Panc1 (cell line): Measurements from ENCODE around the gene ARTN. TPM values are rescaled to one million over a fixed set of nuclear protein-coding genes. Genes with fewer than 3 reads are reported as not detected.

Experiments
- ATAC-seq: fragments of 200-7000 bp; cut with Tn5 transposase; 2 replicates; pipeline ENCODE4 v1.9.1; 2020; ENCODE audit warnings: mild to moderate bottlenecking, moderate library complexity
- BruUV-seq: library from RNA; stranded (reverse); fragments of 400-500 nt; replicated peaks from 2 replicates; lab custom pipeline; 2021; lab: Mats Ljungman, UMichigan
- CTCF ChIA-PET: fragments of 300-600 bp; sonication (Branson Sonifier 250); formaldehyde crosslinking; loops from one replicate; lab custom pipeline; 2022; ENCODE audit warnings: antibody characterized with exemption; lab: Charles Lee
- POLR2A ChIA-PET: fragments of 300-600 bp; sonication (Branson Sonifier 250); formaldehyde crosslinking; loops from one replicate; lab custom pipeline; 2022; ENCODE audit warnings: antibody characterized with exemption; lab: Charles Lee
- DNase-seq: peaks from one replicate; pipeline ENCODE4 v3.0.0-alpha.2; 2010; ENCODE audit warnings: low read depth, low spot score
- H3K27ac ChIP-seq: 2 replicates; pipeline ENCODE4 v1.5.1; 2011; ENCODE audit warnings: mild to moderate bottlenecking, low read length, inconsistent platforms
- H3K27me3 ChIP-seq: fragments of 200-500 bp; sonication (Bioruptor generic); 2 replicates; pipeline ENCODE4 v1.6.0; 2014; ENCODE audit warnings: low read length, inconsistent platforms; ENCODE audit not compliant: control insufficient read depth, insufficient read depth
- H3K36me3 ChIP-seq: fragments of 200-500 bp; sonication (Bioruptor generic); 2 replicates; pipeline ENCODE4 v1.5.1; 2014; ENCODE audit warnings: inconsistent platforms, mild to moderate bottlenecking, low read length, moderate library complexity; ENCODE audit not compliant: control insufficient read depth, insufficient read depth
- H3K4me1 ChIP-seq: 2 replicates; pipeline ENCODE4 v1.5.1; 2011; ENCODE audit warnings: inconsistent platforms, mild to moderate bottlenecking, low read length, moderate library complexity; ENCODE audit not compliant: control insufficient read depth, insufficient read depth
- H3K4me3 ChIP-seq, 2 experiments: 2 replicates each; pipeline ENCODE4 v1.5.1; 2011 to 2012; ENCODE audit warnings: low read depth in 2 of 2, low read length in 2 of 2, mild to moderate bottlenecking in 2 of 2, inconsistent platforms in 1 of 2, moderate library complexity in 1 of 2
- H3K9me3 ChIP-seq: fragments of 200-500 bp; sonication (Bioruptor generic); 2 replicates; pipeline ENCODE4 v1.5.1; 2014; ENCODE audit warnings: low read depth, mild to moderate bottlenecking, inconsistent platforms, low read length, moderate library complexity; ENCODE audit not compliant: control insufficient read depth, insufficient read depth
- CTCF ChIP-seq: fragments of 450-650 bp; IDR thresholded peaks from 2 replicates; pipeline ENCODE4 v1.5.1; 2017; ENCODE audit warnings: mild to moderate bottlenecking
- POLR2AphosphoS5 ChIP-seq: IDR thresholded peaks from 2 replicates; pipeline ENCODE4 v1.6.1; 2012; ENCODE audit warnings: mild to moderate bottlenecking, low read depth, low read length, moderate library complexity
- REST ChIP-seq, 2 experiments: IDR thresholded peaks; 2 replicates each; pipeline ENCODE4 v1.6.1; 2011 to 2012; ENCODE audit warnings: low read depth in 2 of 2, control low read depth in 1 of 2, low read length in 1 of 2, mild to moderate bottlenecking in 1 of 2, moderate library complexity in 1 of 2; ENCODE audit not compliant: insufficient read depth in 1 of 2
- SIN3A ChIP-seq: IDR thresholded peaks from 2 replicates; pipeline ENCODE4 v1.6.1; 2012; ENCODE audit warnings: low read depth, mild to moderate bottlenecking, low read length, moderate library complexity, borderline replicate concordance; ENCODE audit not compliant: insufficient read depth
- TCF7L2 ChIP-seq: IDR thresholded peaks from 2 replicates; pipeline ENCODE4 v1.6.1; 2011; ENCODE audit warnings: mild to moderate bottlenecking, low read depth, low read length, inconsistent platforms
- in situ Hi-C: cut with HindIII; loops from 2 replicates; pipeline ENCODE4 v1.10.0; 2016; ENCODE audit warnings: low sequenced_read_pairs, low pct_unique_long_range_greater_than_20kb
- intact Hi-C: fragments of 100-400 bp; cut with micrococcal nuclease; formaldehyde crosslinking; loops from one replicate; pipeline ENCODE4 v1.10.0; 2022; ENCODE audit not compliant: unreplicated experiment
- total RNA-seq: library from RNA; stranded (reverse); gene quantifications from one replicate; pipeline ENCODE4 v1.2.1, GENCODE V29; 2021; ENCODE audit not compliant: unreplicated experiment

The ARTN gene
- total RNA-seq, 1 experiment from 2014 or later, result 0.49 TPM

- Histone ChIP-seq H3K9me3 (no peaks in the 10 kb centered on the region), H3K4me3 (peak overlapping the region; percentile 79 to 88), H3K27ac (peak overlapping the region; percentile 96), H3K4me1 (peaks cover 16% of the 10 kb centered on the region), H3K27me3 (no peaks in the 10 kb centered on the region), H3K36me3 (peaks cover 4% of the 10 kb centered on the region; the same call in 1 of the 2 replicates)
- in situ Hi-C loops, result loop anchor here (25.0 kb wide), 1 partner anchor 186 kb away; no protein-coding TSS in a partner anchor
- intact Hi-C loops, result no loop called here
- POLR2A ChIA-PET, result no interaction called here
- DNase-seq (no peak), ATAC-seq (no peak)
- no peak for TF ChIP-seq REST (IDR thresholded peaks at IDR 0.05; ENCODE audit: insufficient read depth in 1 of 2, low read depth in 2 of 2, low read length in 1 of 2)
- TF ChIP-seq SIN3A, result no peak
- TF ChIP-seq CTCF, result no peak
- TF ChIP-seq POLR2AphosphoS5, result no peak
- TF ChIP-seq TCF7L2, result no peak
- BruUV-seq, result no TSS peak
- CTCF ChIA-PET, result no interaction called here
These were observed 14.4 kb downstream of the ARTN start for GRCh38 chr1:43947874-43948437.

DNA sequence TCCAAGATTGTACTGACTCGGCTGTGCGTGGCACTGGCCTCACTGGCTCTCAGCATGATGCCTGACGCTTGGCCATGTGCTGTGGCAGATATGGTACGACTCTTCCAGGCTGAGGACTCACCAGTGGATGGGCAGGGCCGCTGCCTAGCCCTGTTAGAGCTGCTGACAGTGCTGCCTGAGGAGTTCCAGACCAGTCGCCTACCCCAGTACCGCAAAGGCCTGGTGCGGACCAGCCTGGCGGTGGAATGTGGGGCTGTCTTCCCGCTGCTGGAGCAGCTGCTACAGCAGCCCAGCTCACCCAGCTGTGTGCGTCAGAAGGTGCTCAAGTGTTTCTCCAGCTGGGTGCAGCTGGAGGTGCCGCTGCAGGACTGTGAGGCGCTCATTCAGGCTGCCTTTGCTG lies 16.1 kb downstream of the ARTN start:
- Histone ChIP-seq H3K4me1 (peaks cover 16% of the 10 kb centered on the region), H3K4me3 (no peak overlapping the region), H3K27me3 (no peaks in the 10 kb centered on the region), H3K9me3 (no peaks in the 10 kb centered on the region), H3K27ac (no peak overlapping the region), H3K36me3 (peaks cover 4% of the 10 kb centered on the region; the same call in 1 of the 2 replicates)
- no TSS peak for BruUV-seq
- in situ Hi-C loops, result loop anchor here (25.0 kb wide), 1 partner anchor 187 kb away; no protein-coding TSS in a partner anchor
- no peak for DNase-seq
- CTCF ChIA-PET, result interaction anchor here (1.1 kb wide), 1 partner anchor 15 kb away, joined by 3 read pairs; no protein-coding TSS in a partner anchor
- TF ChIP-seq REST (IDR thresholded peaks at IDR 0.05; ENCODE audit: insufficient read depth in 1 of 2, low read depth in 2 of 2, low read length in 1 of 2) (no peak), POLR2AphosphoS5 (no peak), TCF7L2 (no peak), SIN3A (no peak), CTCF (no peak)
- ATAC-seq, result no peak
- POLR2A ChIA-PET, result no interaction called here
- intact Hi-C loops, result no loop called here
